Activated naive CD8-positive, alpha-beta T cell treated with anti-CD3 and anti-CD28 coated beads, Interleukin-2, amount 50 U/mL, for 16 hours (primary cell): ENCODE data around the gene NEURL1.
"Not testable (repeated sequence)": the region's sequence is repeated elsewhere in the genome, so short reads cannot be mapped to it uniquely, and the experiment has no call there.

Experiments
- DNase-seq: peaks from one replicate; pipeline ENCODE4 v3.0.0-alpha.2; 2020; ENCODE audit warnings: low read depth, low spot score

The NEURL1 gene

GRCh38 chr10:103513380-103514060 lies 20.0 kb downstream of the NEURL1 start:
- DNase-seq = no peak

- DNase-seq = no peak
These were observed 20.7 kb downstream of the NEURL1 start for GRCh38 chr10:103514244-103514643.

GRCh38 chr10:103517234-103518085 lies 24.0 kb downstream of the NEURL1 start:
- no peak for DNase-seq

- DNase-seq = no peak
These were observed 26.3 kb downstream of the NEURL1 start for GRCh38 chr10:103519798-103520197.

GRCh38 chr10:103522006-103522405 lies 28.5 kb downstream of the NEURL1 start:
- DNase-seq = not testable (repeated sequence)

- no peak for DNase-seq
These were observed 30.2 kb downstream of the NEURL1 start for GRCh38 chr10:103523683-103524082.

- no peak for DNase-seq
These were observed 32.4 kb downstream of the NEURL1 start for GRCh38 chr10:103525901-103526300.

GRCh38 chr10:103527476-103527875 lies 34.0 kb downstream of the NEURL1 start:
- not testable (repeated sequence) for DNase-seq

- DNase-seq = no peak
These were observed 35.0 kb downstream of the NEURL1 start for GRCh38 chr10:103528549-103528948.

GRCh38 chr10:103529539-103529938 lies 36.0 kb downstream of the NEURL1 start:
- DNase-seq = no peak

- no peak for DNase-seq
These were observed 40.3 kb downstream of the NEURL1 start for GRCh38 chr10:103533827-103534226.

GRCh38 chr10:103534621-103535498 lies 41.4 kb downstream of the NEURL1 start:
- DNase-seq = no peak

- no peak for DNase-seq
These were observed 42.1 kb downstream of the NEURL1 start for GRCh38 chr10:103535595-103535994.

GRCh38 chr10:103539751-103540150 lies 46.2 kb downstream of the NEURL1 start:
- no peak for DNase-seq

GRCh38 chr10:103540722-103541121 lies 47.2 kb downstream of the NEURL1 start:
- no peak for DNase-seq

- DNase-seq = no peak
These were observed 48.1 kb downstream of the NEURL1 start for GRCh38 chr10:103541616-103542015.

GRCh38 chr10:103542764-103543616 lies 49.5 kb downstream of the NEURL1 start:
- no peak for DNase-seq

GRCh38 chr10:103543617-103544525 lies 50.4 kb downstream of the NEURL1 start:
- no peak for DNase-seq

- no peak for DNase-seq
These were observed 51.3 kb downstream of the NEURL1 start for GRCh38 chr10:103544657-103545310.
